Fibroblast of the aortic adventitia (primary cell): Measurements from ENCODE around the gene CYP2B6. TPM values are rescaled to one million over a fixed set of nuclear protein-coding genes. Genes with fewer than 3 reads are reported as not detected.

Source experiments
- DNase-seq: peaks from one replicate; pipeline ENCODE4 v3.0.0-alpha.2; 2010; ENCODE audit warnings: low read depth
- H3K4me3 ChIP-seq: 2 replicates; pipeline ENCODE4 v1.5.1; 2011; ENCODE audit warnings: low read depth, mild to moderate bottlenecking, control low read depth, low read length, moderate library complexity
- CTCF ChIP-seq: IDR thresholded peaks from 2 replicates; pipeline ENCODE4 v1.5.1; 2011; ENCODE audit warnings: mild to moderate bottlenecking, low read length, control low read depth, inconsistent platforms; ENCODE audit not compliant: insufficient read depth
- total RNA-seq: library from RNA; depleted of rRNA; stranded (reverse); fragments of >200 nt; gene quantifications from 2 replicates; pipeline ENCODE4 v1.2.3, GENCODE V29; 2012; ENCODE audit warnings: low replicate concordance

The CYP2B6 gene
- total RNA-seq = not detected in 2 replicates

- no peak for TF ChIP-seq CTCF
- DNase-seq = no peak
- H3K4me3 ChIP-seq = no peak within 1 kb of the TSS
Measured at GRCh38 chr19:40990972-40991381, at the start of gene CYP2B6. TSS of gene CYP2B6 (plus strand) at chr19:40991282. CDS start at chr19:40991306, 24 bp downstream.

- TF ChIP-seq CTCF = no peak
Measured at GRCh38 chr19:40941481-40942219, 49.4 kb upstream of the CYP2B6 start.

GRCh38 chr19:40945645-40946044 lies 45.4 kb upstream of the CYP2B6 start:
- DNase-seq = no peak
- TF ChIP-seq CTCF = no peak
- H3K4me3 ChIP-seq = no peak overlapping the region

More at GRCh38 chr19:40941481-40942219, 49.4 kb upstream of the CYP2B6 start:
- no peak overlapping the region for H3K4me3 ChIP-seq
- no peak for DNase-seq

GRCh38 chr19:40947114-40947513 lies 44.0 kb upstream of the CYP2B6 start:
- no peak for DNase-seq
- TF ChIP-seq CTCF = no peak
- H3K4me3 ChIP-seq = no peak overlapping the region

- no peak overlapping the region for H3K4me3 ChIP-seq
- no peak for TF ChIP-seq CTCF
- no peak for DNase-seq
Measured at GRCh38 chr19:40947573-40947972, 43.5 kb upstream of the CYP2B6 start.

GRCh38 chr19:40948580-40949299 lies 42.3 kb upstream of the CYP2B6 start:
- DNase-seq = no peak
- no peak overlapping the region for H3K4me3 ChIP-seq
- TF ChIP-seq CTCF = no peak
